HepG2 (cell line): ENCODE measurements around the gene ACSBG1. TPM values are rescaled to one million over a fixed set of nuclear protein-coding genes. Genes with fewer than 3 reads are reported as not detected.

Source experiments
- ATAC-seq: fragments of 200-7000 bp; cut with Tn5 transposase; 3 replicates; pipeline ENCODE4 v1.9.1; 2020; ENCODE audit warnings: mild to moderate bottlenecking, moderate library complexity
- BruUV-seq: library from RNA; stranded (reverse); fragments of 400-500 nt; replicated peaks from 2 replicates; lab custom pipeline; 2021; lab: Mats Ljungman, UMichigan
- CTCF ChIA-PET: fragments of 300-600 bp; formaldehyde crosslinking; extraction: SDS; loops from one replicate; lab custom pipeline; 2021; ENCODE audit warnings: low total read pairs, inconsistent platforms, low intra/inter-chr PET ratio; lab: Yijun Ruan, JAX
- POLR2A ChIA-PET: fragments of 350-600 bp; sonication (Branson Sonifier 250); formaldehyde crosslinking; loops from one replicate; lab custom pipeline; 2020; ENCODE audit warnings: antibody characterized with exemption, inconsistent platforms; lab: Yijun Ruan, JAX
- DNase-seq: peaks from one replicate; pipeline ENCODE4 v3.0.0-alpha.2; 2015; ENCODE audit warnings: low spot score
- FAIRE-seq: peaks from 3 replicates; lab custom pipeline; 2011; peaks lifted over from hg19 to GRCh38; lab: Jason Lieb, UNC
- H2AFZ ChIP-seq: one replicate; pipeline ENCODE4 v1.6.1; 2011; ENCODE audit warnings: low read length, inconsistent platforms
- H3K27ac ChIP-seq: fragments of 300-600 bp; 3 replicates; pipeline ENCODE4 v1.8.0; 2011; ENCODE audit warnings: mixed run types, mild to moderate bottlenecking, mixed read lengths, low read length, inconsistent platforms; ENCODE audit not compliant: insufficient read depth; ENCODE audit errors: extremely low read length
- H3K27me3 ChIP-seq, 2 experiments: fragments of 200-600 bp in 1 of 2; 2 replicates in 1 of 2; 3 replicates in 1 of 2; pipeline versions ENCODE4 v1.6.0 to v1.8.0; 2011; ENCODE audit warnings: low read length in 2 of 2, mild to moderate bottlenecking in 2 of 2, moderate library complexity in 2 of 2, inconsistent platforms in 1 of 2; ENCODE audit not compliant: insufficient read depth in 2 of 2, control insufficient read depth in 1 of 2
- H3K36me3 ChIP-seq, 2 experiments: fragments of 200-600 bp in 1 of 2; replicated peaks in 1 of 2; 2 replicates in 1 of 2; 3 replicates in 1 of 2; pipeline versions ENCODE4 v1.5.1 to v1.8.0; 2011; ENCODE audit warnings: low read length in 2 of 2, inconsistent platforms in 1 of 2; ENCODE audit not compliant: insufficient read depth in 2 of 2, control insufficient read depth in 1 of 2
- H3K4me1 ChIP-seq: 2 replicates; pipeline ENCODE4 v1.5.1; 2012; ENCODE audit warnings: low read length, inconsistent platforms; ENCODE audit not compliant: insufficient read depth
- H3K4me2 ChIP-seq: 2 replicates; pipeline ENCODE4 v1.6.0; 2011; ENCODE audit warnings: low read depth, low read length, inconsistent platforms
- H3K4me3 ChIP-seq, 3 experiments: fragments of 200-600 bp in 1 of 3; sonication (generic), shearing (Covaris generic) in 1 of 3; replicated peaks in 1 of 3; 2 replicates each; pipeline ENCODE4 v1.5.1; 2011 to 2016; ENCODE audit warnings: low read length in 3 of 3, inconsistent platforms in 2 of 3, low read depth in 2 of 3, mild to moderate bottlenecking in 2 of 3, control low read depth in 1 of 3, mixed read lengths in 1 of 3; ENCODE audit not compliant: insufficient read depth in 1 of 3
- H3K79me2 ChIP-seq: one replicate; pipeline ENCODE4 v1.6.1; 2011; ENCODE audit warnings: low read length, inconsistent platforms; ENCODE audit not compliant: insufficient read depth
- H3K9ac ChIP-seq: 2 replicates; pipeline ENCODE4 v1.6.0; 2011; ENCODE audit warnings: mild to moderate bottlenecking, low read depth, low read length, inconsistent platforms; ENCODE audit not compliant: insufficient read depth
- H3K9me3 ChIP-seq: 2 replicates; pipeline ENCODE4 v1.5.1; 2012; ENCODE audit warnings: mild to moderate bottlenecking, low read length
- H4K20me1 ChIP-seq: 2 replicates; pipeline ENCODE4 v1.6.0; 2011; ENCODE audit warnings: inconsistent platforms, mild to moderate bottlenecking, low read length, moderate library complexity; ENCODE audit not compliant: insufficient read depth
- BORCS8-MEF2B ChIP-seq: sonication (generic); formaldehyde crosslinking; IDR thresholded peaks from 2 replicates; pipeline ENCODE4 v1.8.0; 2022; ENCODE audit warnings: mild to moderate bottlenecking, missing genetic modification reagents
- DPF2 ChIP-seq: sonication (generic); formaldehyde crosslinking; IDR thresholded peaks from 2 replicates; pipeline ENCODE4 v1.4.0; 2020; ENCODE audit warnings: mild to moderate bottlenecking, low read depth, missing genetic modification reagents, borderline replicate concordance
- EEA1 ChIP-seq: sonication (generic); formaldehyde crosslinking; IDR thresholded peaks from 2 replicates; pipeline ENCODE4 v1.5.1; 2020; ENCODE audit warnings: mild to moderate bottlenecking, missing genetic modification reagents, borderline replicate concordance
- FOXA1 ChIP-seq, 2 experiments: fragments of 450-650 bp in 1 of 2; sonication (generic) in 1 of 2; formaldehyde crosslinking in 1 of 2; IDR thresholded peaks; 2 replicates each; pipeline versions ENCODE4 v1.4.0 to v1.6.1; 2016 to 2020; ENCODE audit warnings: missing genetic modification reagents in 1 of 2
- HNF4A ChIP-seq: sonication (generic); formaldehyde crosslinking; IDR thresholded peaks from 2 replicates; pipeline ENCODE4 v1.4.0; 2020; ENCODE audit warnings: missing genetic modification reagents
- PATZ1 ChIP-seq: sonication (generic); formaldehyde crosslinking; IDR thresholded peaks from 2 replicates; pipeline ENCODE4 v1.4.0; 2020; ENCODE audit warnings: missing genetic modification reagents
- ZNF207 ChIP-seq: fragments of 450-650 bp; IDR thresholded peaks from 2 replicates; pipeline ENCODE4 v1.6.1; 2016; ENCODE audit warnings: antibody characterized with exemption, borderline replicate concordance
- ZNF609 ChIP-seq: sonication (generic); formaldehyde crosslinking; IDR thresholded peaks from 2 replicates; pipeline ENCODE4 v1.4.0; 2020; ENCODE audit warnings: mild to moderate bottlenecking, missing genetic modification reagents, borderline replicate concordance
- WGBS: methylation state at CpG from one replicate; pipeline ENCODE4 v1.1.6; 2017; ENCODE audit warnings: low lambda C conversion rate; 5-methylcytosine and 5-hydroxymethylcytosine counted together
- in situ Hi-C: cut with HindIII; loops from 2 replicates; pipeline ENCODE4 v1.10.0; 2017; ENCODE audit warnings: low pct_unique_long_range_greater_than_20kb; ENCODE audit not compliant: extremely low pct_ligation_motif_present
- intact Hi-C: fragments of 100-400 bp; cut with micrococcal nuclease; formaldehyde crosslinking; loops from one replicate; pipeline ENCODE4 v1.10.0; 2022; ENCODE audit not compliant: unreplicated experiment
- polyA plus RNA-seq, 8 experiments: library from polyadenylated mRNA; depleted of rRNA in 3 of 8; stranded (reverse) in 7 of 8; unstranded in 1 of 8; fragments of >200 nt; fragmentation: Illumina TruSeq in 4 of 8; extraction: Trizol in 4 of 8; gene quantifications; 2 replicates each; pipeline versions ENCODE4 v1.2.1 to v1.2.3, GENCODE V29; 2011 to 2016; ENCODE audit warnings: low read depth in 4 of 8, missing spikeins in 1 of 8, mixed read lengths in 1 of 8; ENCODE audit not compliant: insufficient read depth in 1 of 8
- total RNA-seq, 5 experiments: library from RNA; depleted of rRNA; stranded (reverse); fragments of >200 nt; fragmentation: Illumina TruSeq; extraction: Trizol; gene quantifications; 2 replicates each; pipeline ENCODE4 v1.2.3, GENCODE V29; 2016; ENCODE audit warnings: low read depth in 1 of 5
- TF ChIP-seq, protein P1 (sequence below): sonication (generic); formaldehyde crosslinking; IDR thresholded peaks from 2 replicates; pipeline ENCODE4 v1.8.0; 2022; ENCODE audit warnings: missing genetic modification reagents, mild to moderate bottlenecking, inconsistent platforms, borderline replicate concordance
- TF ChIP-seq, protein P2 (sequence below): sonication (generic); formaldehyde crosslinking; IDR thresholded peaks from 2 replicates; pipeline ENCODE4; 2020; ENCODE audit warnings: missing genetic modification reagents, mild to moderate bottlenecking, borderline replicate concordance

ACSBG1 gene
- total and polyA plus RNA-seq, 2 of the 13 experiments (the other 11 are each of a cell fraction or from before 2014, with no cell fraction given), result 0.35 to 0.81 TPM

- ChIA-PET CTCF (no interaction called here), POLR2A (no interaction called here)
- Histone ChIP-seq H4K20me1 (no peaks in the 10 kb centered on the region), H3K9ac (no peak overlapping the region), H3K79me2 (no peaks in the 10 kb centered on the region), H3K4me2 (no peak overlapping the region), H3K27ac (no peak overlapping the region), H3K9me3 (peaks cover 6% of the 10 kb centered on the region; the same call in 1 of the 2 replicates), H3K27me3 (peaks cover 4 to 19% of the 10 kb centered on the region in 2 experiments; a peak in 3 of 5 replicates), H3K36me3 (no peaks in the 10 kb centered on the region), H3K4me3 (no peak overlapping the region), H3K4me1 (no peaks in the 10 kb centered on the region), H2AFZ (no peak overlapping the region)
- WGBS, result 43% methylated on average over 15 of the region's 17 CpGs
- no peak for DNase-seq
- intact Hi-C loops (no loop called here), in situ Hi-C loops (loop anchor here (25.0 kb wide), 1 partner anchor 267 kb away; no protein-coding TSS in a partner anchor)
- no peak for ATAC-seq
- no TSS peak for BruUV-seq
- no peak for FAIRE-seq
- no peak for TF ChIP-seq ZNF609
- no peak for TF ChIP-seq DPF2
- no peak for TF ChIP-seq FOXA1 (IDR thresholded peaks at IDR 0.05)
- TF ChIP-seq FOXA1 (CRISPR knock-in tag; IDR thresholded peaks at IDR 0.05), result no peak
- TF ChIP-seq, protein P1, sequence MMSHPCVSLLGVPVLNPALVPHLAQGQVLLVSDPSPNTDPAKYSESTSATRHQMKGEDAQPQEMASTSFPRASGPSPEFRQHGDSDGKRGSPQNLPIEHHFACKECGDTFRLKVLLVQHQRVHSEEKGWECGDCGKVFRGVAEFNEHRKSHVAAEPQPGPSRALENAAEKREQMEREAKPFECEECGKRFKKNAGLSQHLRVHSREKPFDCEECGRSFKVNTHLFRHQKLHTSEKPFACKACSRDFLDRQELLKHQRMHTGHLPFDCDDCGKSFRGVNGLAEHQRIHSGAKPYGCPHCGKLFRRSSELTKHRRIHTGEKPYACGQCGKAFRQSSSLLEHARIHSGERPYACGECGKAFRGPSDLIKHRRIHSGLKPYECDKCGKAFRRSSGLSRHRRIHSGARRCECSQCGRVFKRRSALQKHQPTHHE (CRISPR knock-in tag), result no peak
- no peak for TF ChIP-seq ZNF207
- TF ChIP-seq, protein P2, sequence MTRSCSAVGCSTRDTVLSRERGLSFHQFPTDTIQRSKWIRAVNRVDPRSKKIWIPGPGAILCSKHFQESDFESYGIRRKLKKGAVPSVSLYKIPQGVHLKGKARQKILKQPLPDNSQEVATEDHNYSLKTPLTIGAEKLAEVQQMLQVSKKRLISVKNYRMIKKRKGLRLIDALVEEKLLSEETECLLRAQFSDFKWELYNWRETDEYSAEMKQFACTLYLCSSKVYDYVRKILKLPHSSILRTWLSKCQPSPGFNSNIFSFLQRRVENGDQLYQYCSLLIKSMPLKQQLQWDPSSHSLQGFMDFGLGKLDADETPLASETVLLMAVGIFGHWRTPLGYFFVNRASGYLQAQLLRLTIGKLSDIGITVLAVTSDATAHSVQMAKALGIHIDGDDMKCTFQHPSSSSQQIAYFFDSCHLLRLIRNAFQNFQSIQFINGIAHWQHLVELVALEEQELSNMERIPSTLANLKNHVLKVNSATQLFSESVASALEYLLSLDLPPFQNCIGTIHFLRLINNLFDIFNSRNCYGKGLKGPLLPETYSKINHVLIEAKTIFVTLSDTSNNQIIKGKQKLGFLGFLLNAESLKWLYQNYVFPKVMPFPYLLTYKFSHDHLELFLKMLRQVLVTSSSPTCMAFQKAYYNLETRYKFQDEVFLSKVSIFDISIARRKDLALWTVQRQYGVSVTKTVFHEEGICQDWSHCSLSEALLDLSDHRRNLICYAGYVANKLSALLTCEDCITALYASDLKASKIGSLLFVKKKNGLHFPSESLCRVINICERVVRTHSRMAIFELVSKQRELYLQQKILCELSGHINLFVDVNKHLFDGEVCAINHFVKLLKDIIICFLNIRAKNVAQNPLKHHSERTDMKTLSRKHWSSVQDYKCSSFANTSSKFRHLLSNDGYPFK (CRISPR knock-in tag), result no peak
- no peak for TF ChIP-seq HNF4A (CRISPR knock-in tag)
- no peak for TF ChIP-seq EEA1 (CRISPR knock-in tag)
- TF ChIP-seq BORCS8-MEF2B, result no peak
- no peak for TF ChIP-seq PATZ1
Observed at GRCh38 chr15:78229431-78230406, 4.6 kb downstream of the ACSBG1 start.
